HG03175 (cell line): ENCODE results near the gene SLC35E1.

ENCODE experiments used
- ATAC-seq: cut with Tn5 transposase; IDR thresholded peaks from one replicate; pipeline ENCODE4 v1.9.1; 2021; ENCODE audit warnings: mild to moderate bottlenecking, moderate library complexity; ENCODE audit not compliant: unreplicated experiment

The SLC35E1 gene

GRCh38 chr19:16504271-16504670 is 67.9 kb downstream of the SLC35E1 start:
- ATAC-seq, result no peak
